ENCODE data around the gene RAET1E.
"Not testable (repeated sequence)": the region's sequence is repeated elsewhere in the genome, so short reads cannot be mapped to it uniquely, and the experiment has no call there.

The RAET1E gene

DNA sequence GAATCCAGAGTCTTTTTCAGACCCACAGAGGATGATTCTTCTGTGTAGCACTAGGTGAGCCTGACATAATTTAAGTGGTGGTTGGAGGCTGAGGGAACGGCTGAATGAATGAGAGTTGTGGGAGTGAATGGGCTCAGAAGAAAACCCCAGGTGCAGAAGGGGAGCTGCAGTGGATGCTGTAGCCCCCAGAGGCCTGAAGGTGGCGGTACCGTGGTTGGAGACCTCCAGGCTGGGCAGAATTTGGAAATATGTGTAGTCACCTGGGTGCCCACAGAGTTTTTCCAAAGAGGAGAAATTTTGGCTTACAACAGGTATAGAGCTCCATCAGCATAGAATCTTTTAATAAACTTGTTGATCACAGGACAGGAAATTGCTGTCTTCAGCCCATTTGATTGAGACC, 31.5 kb upstream of the RAET1E start:
- peaks cover 66% of the 10 kb centered on the region for H3K27me3 ChIP-seq (replicated peaks; ENCODE audit: insufficient read depth, low read length)

GRCh38 chr6:149927025-149927424, 29.1 kb upstream of the RAET1E start:
- not testable (repeated sequence) for H3K9ac ChIP-seq (ENCODE audit: low read length); H3K36me3 ChIP-seq (replicated peaks; ENCODE audit: insufficient read depth, low read length); H3K9me2 ChIP-seq (replicated peaks; ENCODE audit: insufficient read depth, low read length); H3F3A ChIP-seq (ENCODE audit: insufficient read depth, low read length); H3K4me2 ChIP-seq (ENCODE audit: low read depth, low read length); H3K27ac ChIP-seq (ENCODE audit: low read length); H3K4me3 ChIP-seq (ENCODE audit: low read length); H4K20me1 ChIP-seq (ENCODE audit: insufficient read depth, low read length); H3K4me1 ChIP-seq (ENCODE audit: low read length); H3K79me2 ChIP-seq (ENCODE audit: low read length); DNase-seq; H3K9me3 ChIP-seq (replicated peaks; ENCODE audit: insufficient read depth, low read length); H2AFZ ChIP-seq (ENCODE audit: low read length)
- peaks cover 74% of the 10 kb centered on the region for H3K27me3 ChIP-seq (replicated peaks; ENCODE audit: insufficient read depth, low read length)

More for the DNA sequence above, 31.5 kb upstream of the RAET1E start:
- H3K4me1 ChIP-seq (ENCODE audit: low read length): no peaks in the 10 kb centered on the region
- H3K79me2 ChIP-seq (ENCODE audit: low read length): no peaks in the 10 kb centered on the region
- H4K20me1 ChIP-seq (ENCODE audit: insufficient read depth, low read length): no peaks in the 10 kb centered on the region
- H3K9ac ChIP-seq (ENCODE audit: low read length): no peak overlapping the region
- TF ChIP-seq EZH2 (optimal IDR thresholded peaks at IDR 0.05; ENCODE audit: low read depth, low read length) (no peak), EZH2phosphoT487 (IDR thresholded peaks at IDR 0.05; ENCODE audit: low read length) (no peak)
- TF ChIP-seq, protein P1, sequence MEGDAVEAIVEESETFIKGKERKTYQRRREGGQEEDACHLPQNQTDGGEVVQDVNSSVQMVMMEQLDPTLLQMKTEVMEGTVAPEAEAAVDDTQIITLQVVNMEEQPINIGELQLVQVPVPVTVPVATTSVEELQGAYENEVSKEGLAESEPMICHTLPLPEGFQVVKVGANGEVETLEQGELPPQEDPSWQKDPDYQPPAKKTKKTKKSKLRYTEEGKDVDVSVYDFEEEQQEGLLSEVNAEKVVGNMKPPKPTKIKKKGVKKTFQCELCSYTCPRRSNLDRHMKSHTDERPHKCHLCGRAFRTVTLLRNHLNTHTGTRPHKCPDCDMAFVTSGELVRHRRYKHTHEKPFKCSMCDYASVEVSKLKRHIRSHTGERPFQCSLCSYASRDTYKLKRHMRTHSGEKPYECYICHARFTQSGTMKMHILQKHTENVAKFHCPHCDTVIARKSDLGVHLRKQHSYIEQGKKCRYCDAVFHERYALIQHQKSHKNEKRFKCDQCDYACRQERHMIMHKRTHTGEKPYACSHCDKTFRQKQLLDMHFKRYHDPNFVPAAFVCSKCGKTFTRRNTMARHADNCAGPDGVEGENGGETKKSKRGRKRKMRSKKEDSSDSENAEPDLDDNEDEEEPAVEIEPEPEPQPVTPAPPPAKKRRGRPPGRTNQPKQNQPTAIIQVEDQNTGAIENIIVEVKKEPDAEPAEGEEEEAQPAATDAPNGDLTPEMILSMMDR (IDR thresholded peaks at IDR 0.05; ENCODE audit: low read length): peak; percentile 28
- H3K36me3 ChIP-seq (replicated peaks; ENCODE audit: insufficient read depth, low read length): no peaks in the 10 kb centered on the region
- no peak overlapping the region for H3K4me3 ChIP-seq (ENCODE audit: low read length)
- DNase-seq: no peak
- no peaks in the 10 kb centered on the region for H3K9me3 ChIP-seq (replicated peaks; ENCODE audit: insufficient read depth, low read length)
- no peaks in the 10 kb centered on the region for H3K9me2 ChIP-seq (replicated peaks; ENCODE audit: insufficient read depth, low read length)
- H2AFZ ChIP-seq (ENCODE audit: low read length): no peak overlapping the region
- H3F3A ChIP-seq (ENCODE audit: insufficient read depth, low read length): no peaks in the 10 kb centered on the region
- no peak overlapping the region for H3K4me2 ChIP-seq (ENCODE audit: low read depth, low read length)
- H3K27ac ChIP-seq (ENCODE audit: low read length): no peak overlapping the region

DNA sequence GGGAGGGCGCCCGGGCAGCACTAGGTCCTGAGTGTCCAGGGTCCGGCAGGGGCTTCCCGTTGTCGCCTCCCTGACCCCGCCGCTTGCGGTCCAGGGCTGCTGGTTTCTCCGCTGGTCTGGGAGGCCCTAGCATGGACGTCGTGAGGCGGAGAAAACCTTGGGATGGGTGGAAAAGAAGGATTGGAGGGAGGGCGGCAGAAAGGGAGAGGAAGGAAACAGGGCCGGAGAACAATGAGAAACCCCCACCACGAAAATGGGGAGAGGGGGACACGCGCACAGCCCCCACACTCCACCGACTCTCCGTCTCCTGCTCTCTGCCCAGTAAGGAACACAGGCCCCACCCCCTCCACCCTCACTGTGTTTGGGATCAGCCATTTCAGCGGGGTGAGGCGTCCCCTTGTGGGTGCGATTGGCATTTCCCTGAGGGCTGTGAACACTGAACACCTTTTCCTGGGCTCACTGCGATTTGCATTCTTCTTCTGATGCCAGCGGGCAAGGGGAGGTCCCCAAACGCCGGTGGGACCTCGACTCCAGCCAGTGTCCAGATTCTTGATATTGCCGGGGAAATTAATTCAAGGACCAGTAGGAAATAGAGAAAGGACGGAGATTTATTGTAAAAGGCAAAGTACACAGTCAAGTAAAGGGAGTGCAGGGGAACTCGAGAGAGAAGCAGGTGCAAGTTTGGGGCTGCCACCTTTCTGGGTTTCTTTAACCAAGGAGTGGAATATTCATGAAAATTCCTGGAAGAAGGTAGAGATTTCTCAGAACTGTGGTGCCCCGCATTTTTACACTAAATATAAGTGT, 28.3 kb upstream of the RAET1E start:
- Histone ChIP-seq H3K4me1 (ENCODE audit: low read length) (no peaks in the 10 kb centered on the region), H3K27me3 (replicated peaks; ENCODE audit: insufficient read depth, low read length) (peaks cover 75% of the 10 kb centered on the region), H3K79me2 (ENCODE audit: low read length) (no peaks in the 10 kb centered on the region), H2AFZ (ENCODE audit: low read length) (no peak overlapping the region), H3K9ac (ENCODE audit: low read length) (no peak overlapping the region), H3K36me3 (replicated peaks; ENCODE audit: insufficient read depth, low read length) (no peaks in the 10 kb centered on the region), H4K20me1 (ENCODE audit: insufficient read depth, low read length) (no peaks in the 10 kb centered on the region), H3K9me2 (replicated peaks; ENCODE audit: insufficient read depth, low read length) (no peaks in the 10 kb centered on the region), H3K4me2 (ENCODE audit: low read depth, low read length) (no peak overlapping the region), H3K9me3 (replicated peaks; ENCODE audit: insufficient read depth, low read length) (no peaks in the 10 kb centered on the region), H3F3A (ENCODE audit: insufficient read depth, low read length) (no peaks in the 10 kb centered on the region), H3K4me3 (ENCODE audit: low read length) (no peak overlapping the region), H3K27ac (ENCODE audit: low read length) (no peak overlapping the region)
- peak; percentile 30 for DNase-seq
- TF ChIP-seq, protein P1 (IDR thresholded peaks at IDR 0.05; ENCODE audit: low read length): peak; percentile 49
- no peak for TF ChIP-seq EZH2 (optimal IDR thresholded peaks at IDR 0.05; ENCODE audit: low read depth, low read length)

- no peaks in the 10 kb centered on the region for H3F3A ChIP-seq (ENCODE audit: insufficient read depth, low read length)
- H3K4me1 ChIP-seq (ENCODE audit: low read length): no peaks in the 10 kb centered on the region
- H3K9ac ChIP-seq (ENCODE audit: low read length): no peak overlapping the region
- no peak overlapping the region for H2AFZ ChIP-seq (ENCODE audit: low read length)
- H3K4me2 ChIP-seq (ENCODE audit: low read depth, low read length): no peak overlapping the region
- no peak overlapping the region for H3K27ac ChIP-seq (ENCODE audit: low read length)
- H3K4me3 ChIP-seq (ENCODE audit: low read length): no peak overlapping the region
- H3K9me3 ChIP-seq (replicated peaks; ENCODE audit: insufficient read depth, low read length): no peaks in the 10 kb centered on the region
- TF ChIP-seq EZH2 (optimal IDR thresholded peaks at IDR 0.05; ENCODE audit: low read depth, low read length) (no peak), EZH2phosphoT487 (IDR thresholded peaks at IDR 0.05; ENCODE audit: low read length) (no peak)
- H4K20me1 ChIP-seq (ENCODE audit: insufficient read depth, low read length): no peaks in the 10 kb centered on the region
- H3K27me3 ChIP-seq (replicated peaks; ENCODE audit: insufficient read depth, low read length): peaks cover 75% of the 10 kb centered on the region
- H3K9me2 ChIP-seq (replicated peaks; ENCODE audit: insufficient read depth, low read length): no peaks in the 10 kb centered on the region
- no peaks in the 10 kb centered on the region for H3K79me2 ChIP-seq (ENCODE audit: low read length)
- DNase-seq: no peak
- H3K36me3 ChIP-seq (replicated peaks; ENCODE audit: insufficient read depth, low read length): no peaks in the 10 kb centered on the region
Measured at GRCh38 chr6:149925253-149925973, 27.5 kb upstream of the RAET1E start.
